ENCODE measurements around the gene BAIAP2. TPM values are rescaled to one million over a fixed set of nuclear protein-coding genes. Genes with fewer than 3 reads are reported as not detected.

Gene BAIAP2
- polyA plus RNA-seq, 1 donor from 2014 or later: 17.5 TPM

GRCh38 chr17:81043725-81044427 lies 8.9 kb downstream of the BAIAP2 start:
- H3K9me2 ChIP-seq (ENCODE audit: insufficient read depth, low read length): no peaks in the 10 kb centered on the region
- H2AFZ ChIP-seq (ENCODE audit: low read depth, low read length): no peak overlapping the region
- H4K20me1 ChIP-seq (ENCODE audit: insufficient read depth): no peaks in the 10 kb centered on the region
- no peaks in the 10 kb centered on the region for H3K9me3 ChIP-seq (ENCODE audit: low read length)
- H3K79me2 ChIP-seq (replicated peaks; ENCODE audit: insufficient read depth, low read length): peaks cover 65% of the 10 kb centered on the region
- no peak overlapping the region for H3K4me2 ChIP-seq (ENCODE audit: low read length)
- no peak overlapping the region for H3K9ac ChIP-seq (ENCODE audit: low read length)
- H3F3A ChIP-seq (ENCODE audit: insufficient read depth, low read length, poor library complexity, severe bottlenecking): no peaks in the 10 kb centered on the region
- no peaks in the 10 kb centered on the region for H3K36me3 ChIP-seq (ENCODE audit: insufficient read depth, low read length)
- no peak overlapping the region for H3K4me3 ChIP-seq (ENCODE audit: low read length)
- no peak overlapping the region for H3K27ac ChIP-seq (ENCODE audit: low read length)
- H3K27me3 ChIP-seq (ENCODE audit: insufficient read depth, low read depth, low read length): no peaks in the 10 kb centered on the region
- TF ChIP-seq TAF1 (IDR thresholded peaks at IDR 0.05; ENCODE audit: low read depth): no peak
- TF ChIP-seq CTCF (IDR thresholded peaks at IDR 0.05; ENCODE audit: poor library complexity, severe bottlenecking): no peak
- no peak for TF ChIP-seq MXI1 (conservative IDR thresholded peaks at IDR 0.05; ENCODE audit: poor library complexity, severe bottlenecking)
- TF ChIP-seq EZH2 (IDR thresholded peaks at IDR 0.05; ENCODE audit: borderline replicate concordance, insufficient read depth, low read length, poor library complexity, severe bottlenecking): no peak
- no peak for TF ChIP-seq SMC3 (conservative IDR thresholded peaks at IDR 0.05; ENCODE audit: poor library complexity)
- TF ChIP-seq POLR2AphosphoS5 (IDR thresholded peaks at IDR 0.05): no peak
- TF ChIP-seq RAD21 (conservative IDR thresholded peaks at IDR 0.05): no peak
- TF ChIP-seq EP300 (conservative IDR thresholded peaks at IDR 0.05; ENCODE audit: poor library complexity, severe bottlenecking): no peak
- no peak for TF ChIP-seq REST (IDR thresholded peaks at IDR 0.05; ENCODE audit: borderline replicate concordance)

- Histone ChIP-seq H3K9me2 (ENCODE audit: insufficient read depth, low read length) (no peaks in the 10 kb centered on the region), H3K79me2 (replicated peaks; ENCODE audit: insufficient read depth, low read length) (peaks cover 62% of the 10 kb centered on the region), H3K36me3 (ENCODE audit: insufficient read depth, low read length) (no peaks in the 10 kb centered on the region), H3K27ac (ENCODE audit: low read length) (no peak overlapping the region), H4K20me1 (ENCODE audit: insufficient read depth) (no peaks in the 10 kb centered on the region), H2AFZ (ENCODE audit: low read depth, low read length) (no peak overlapping the region), H3K9me3 (ENCODE audit: low read length) (no peaks in the 10 kb centered on the region), H3K27me3 (ENCODE audit: insufficient read depth, low read depth, low read length) (no peaks in the 10 kb centered on the region), H3K4me2 (ENCODE audit: low read length) (no peak overlapping the region), H3K9ac (ENCODE audit: low read length) (no peak overlapping the region), H3K4me3 (ENCODE audit: low read length) (no peak overlapping the region), H3F3A (ENCODE audit: insufficient read depth, low read length, poor library complexity, severe bottlenecking) (no peaks in the 10 kb centered on the region)
- TF ChIP-seq REST (IDR thresholded peaks at IDR 0.05; ENCODE audit: borderline replicate concordance) (no peak), RAD21 (conservative IDR thresholded peaks at IDR 0.05) (no peak), MXI1 (conservative IDR thresholded peaks at IDR 0.05; ENCODE audit: poor library complexity, severe bottlenecking) (no peak), EP300 (conservative IDR thresholded peaks at IDR 0.05; ENCODE audit: poor library complexity, severe bottlenecking) (no peak), CTCF (IDR thresholded peaks at IDR 0.05; ENCODE audit: poor library complexity, severe bottlenecking) (no peak), EZH2 (IDR thresholded peaks at IDR 0.05; ENCODE audit: borderline replicate concordance, insufficient read depth, low read length, poor library complexity, severe bottlenecking) (no peak), SMC3 (conservative IDR thresholded peaks at IDR 0.05; ENCODE audit: poor library complexity) (no peak), POLR2AphosphoS5 (IDR thresholded peaks at IDR 0.05) (no peak), TAF1 (IDR thresholded peaks at IDR 0.05; ENCODE audit: low read depth) (no peak)
Measured at GRCh38 chr17:81044428-81044763, 9.4 kb downstream of the BAIAP2 start.
